Right lobe of liver (tissue), 4 donors: ENCODE data around the gene FHDC1.

ENCODE experiments used
- POLR2A ChIP-seq: fragments of 450-650 bp; IDR thresholded peaks from one replicate; pipeline ENCODE4 v1.6.1; 2017; ENCODE audit warnings: antibody characterized with exemption, mild to moderate bottlenecking
- TF ChIP-seq, protein P1 (sequence below), 4 donors: fragments of 200-600 bp in 3 of 4; fragments of 450-650 bp in 1 of 4; IDR thresholded peaks; one replicate each; pipeline versions ENCODE4 v1.5.1 to v1.8.0; 2016 to 2022; ENCODE audit warnings: antibody characterized with exemption in 4 of 4, mild to moderate bottlenecking in 2 of 4
- donor health status: DM: no; HTN: no; CAD: no.
- donor health status: DM: no; HTN: no; CAD: no.
- donor health status: DM: no; HTN: yes; CAD: no.

DNA sequence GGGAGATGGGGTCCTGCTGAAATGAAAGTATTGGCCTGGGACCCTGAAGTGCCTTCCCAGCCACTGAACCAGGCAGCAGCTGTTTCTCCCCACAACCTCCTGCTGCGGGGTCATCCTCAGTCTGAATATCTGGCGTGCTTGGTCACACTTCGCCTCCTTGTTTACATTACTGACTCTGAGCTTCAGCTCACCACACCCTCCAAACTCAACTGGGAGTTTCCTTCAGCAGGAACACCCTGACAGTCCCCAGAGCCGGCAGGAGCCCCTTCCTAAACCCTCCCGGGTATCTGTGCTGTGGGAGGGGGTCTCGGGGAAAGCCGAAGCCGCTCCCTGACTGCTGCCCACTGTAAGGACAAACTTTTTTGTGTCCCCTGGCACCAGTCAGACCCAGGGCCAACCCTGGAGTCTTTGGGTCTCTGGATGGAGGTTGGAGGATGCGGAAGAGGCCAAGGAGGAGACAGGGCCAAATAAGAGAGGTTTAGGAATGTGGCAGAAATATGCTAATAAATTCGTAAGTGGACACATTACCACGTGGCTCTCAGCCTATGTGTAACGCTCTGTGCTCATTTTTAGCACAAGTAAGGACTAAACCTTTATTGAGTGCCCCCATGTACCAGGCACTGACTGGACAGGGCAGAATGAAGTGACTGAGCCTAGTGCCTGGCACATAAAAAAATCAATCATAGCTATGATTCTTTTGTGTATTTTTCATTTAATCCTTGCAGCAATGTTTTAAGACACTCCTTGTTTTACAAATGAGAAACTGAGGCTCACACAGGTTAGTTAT lies 20.7 kb downstream of the FHDC1 start:
- TF ChIP-seq, protein P1, sequence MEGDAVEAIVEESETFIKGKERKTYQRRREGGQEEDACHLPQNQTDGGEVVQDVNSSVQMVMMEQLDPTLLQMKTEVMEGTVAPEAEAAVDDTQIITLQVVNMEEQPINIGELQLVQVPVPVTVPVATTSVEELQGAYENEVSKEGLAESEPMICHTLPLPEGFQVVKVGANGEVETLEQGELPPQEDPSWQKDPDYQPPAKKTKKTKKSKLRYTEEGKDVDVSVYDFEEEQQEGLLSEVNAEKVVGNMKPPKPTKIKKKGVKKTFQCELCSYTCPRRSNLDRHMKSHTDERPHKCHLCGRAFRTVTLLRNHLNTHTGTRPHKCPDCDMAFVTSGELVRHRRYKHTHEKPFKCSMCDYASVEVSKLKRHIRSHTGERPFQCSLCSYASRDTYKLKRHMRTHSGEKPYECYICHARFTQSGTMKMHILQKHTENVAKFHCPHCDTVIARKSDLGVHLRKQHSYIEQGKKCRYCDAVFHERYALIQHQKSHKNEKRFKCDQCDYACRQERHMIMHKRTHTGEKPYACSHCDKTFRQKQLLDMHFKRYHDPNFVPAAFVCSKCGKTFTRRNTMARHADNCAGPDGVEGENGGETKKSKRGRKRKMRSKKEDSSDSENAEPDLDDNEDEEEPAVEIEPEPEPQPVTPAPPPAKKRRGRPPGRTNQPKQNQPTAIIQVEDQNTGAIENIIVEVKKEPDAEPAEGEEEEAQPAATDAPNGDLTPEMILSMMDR (IDR thresholded peaks at IDR 0.05): no peak
- TF ChIP-seq POLR2A: no peak
